ENCODE measurements around the gene ADARB1.

GRCh38 chr21:45100866-45101265 is 26.5 kb downstream of the ADARB1 start:
- TF ChIP-seq CTCF (conservative IDR thresholded peaks at IDR 0.05) (no peak), EZH2 (IDR thresholded peaks at IDR 0.05; ENCODE audit: low read depth) (no peak)
